Ammon's horn (tissue), 1 donor: Measurements from ENCODE around the gene LAMC1.
"Not testable (repeated sequence)": the region's sequence is repeated elsewhere in the genome, so short reads cannot be mapped to it uniquely, and the experiment has no call there.

Experiments
- DNase-seq: peaks from one replicate; pipeline ENCODE4 v3.0.0-alpha.2; 2016; ENCODE audit warnings: low spot score

Gene LAMC1

DNA sequence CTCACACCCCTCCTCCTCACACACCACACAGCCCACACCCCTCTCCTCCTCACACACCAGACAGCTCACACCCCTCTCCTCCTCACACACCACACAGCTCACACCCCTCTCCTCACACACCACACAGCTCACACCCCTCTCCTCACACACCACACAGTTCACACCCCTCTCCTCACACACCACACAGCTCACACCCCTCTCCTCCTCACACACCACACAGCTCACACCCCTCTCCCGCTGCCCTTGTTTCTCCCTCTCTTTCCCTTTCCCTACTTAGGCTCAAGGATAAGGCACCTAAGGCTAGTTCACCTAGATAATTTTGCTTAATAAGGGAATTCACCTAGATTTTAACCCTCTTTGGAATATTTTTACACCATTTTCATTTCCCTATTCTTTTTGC is 126.8 kb downstream of the LAMC1 start:
- DNase-seq = not testable (repeated sequence)

DNA sequence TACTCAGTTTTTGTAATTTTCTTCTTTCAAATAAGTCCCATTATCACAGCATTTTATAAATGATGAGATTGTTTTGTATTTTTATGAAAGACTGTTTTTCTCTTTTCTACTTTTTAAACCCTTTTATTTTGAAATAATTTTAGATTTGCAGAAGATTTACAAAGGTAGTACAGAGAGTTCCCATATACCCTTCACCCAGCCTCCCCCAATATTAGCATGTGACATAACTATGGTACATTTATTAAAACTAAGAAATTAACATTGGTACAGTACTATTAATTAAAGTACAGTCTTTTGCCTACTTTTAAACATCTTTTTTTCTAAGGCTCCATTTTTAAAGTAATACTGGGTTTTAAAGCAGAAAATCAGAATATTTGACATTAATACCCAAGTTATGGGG is 127.2 kb downstream of the LAMC1 start:
- DNase-seq = no peak

DNA sequence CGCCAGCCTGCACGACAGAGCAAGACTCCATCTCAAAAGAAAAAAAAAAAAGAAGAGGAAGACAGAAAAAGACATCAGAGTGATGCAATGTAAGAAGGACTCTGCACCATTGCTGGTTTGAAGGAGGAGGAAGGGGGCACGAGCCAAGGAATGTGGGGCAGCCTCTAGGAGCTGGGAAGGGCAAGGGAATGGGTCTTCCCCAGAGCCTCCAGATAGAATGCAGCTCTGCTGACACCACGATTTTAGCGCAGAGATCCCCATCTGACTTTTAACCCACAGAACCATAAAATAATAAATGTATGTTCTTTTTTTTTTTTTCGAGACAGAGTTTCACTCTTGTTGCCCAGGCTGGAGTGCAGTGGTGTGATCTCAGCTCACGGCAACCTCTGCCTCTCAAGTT is 129.0 kb downstream of the LAMC1 start:
- no peak for DNase-seq

DNA sequence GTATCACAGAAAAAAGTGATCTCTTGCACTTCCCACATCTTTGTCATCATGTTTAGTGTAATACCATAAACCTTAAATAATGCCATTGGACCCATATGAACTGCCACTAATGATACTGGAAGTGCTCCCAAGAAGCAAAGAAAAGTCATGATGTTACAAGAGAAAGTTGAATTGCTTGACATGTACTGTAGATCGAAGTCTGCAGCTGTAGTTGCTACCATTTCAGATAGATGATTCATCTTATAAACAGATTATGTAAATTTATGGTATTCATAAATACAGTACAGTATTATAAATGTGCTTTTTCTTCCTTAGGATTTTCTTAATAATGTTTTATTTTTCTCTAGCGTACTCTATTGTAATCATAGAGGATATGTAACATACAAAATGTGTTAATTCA is 132.7 kb downstream of the LAMC1 start:
- DNase-seq = no peak

DNA sequence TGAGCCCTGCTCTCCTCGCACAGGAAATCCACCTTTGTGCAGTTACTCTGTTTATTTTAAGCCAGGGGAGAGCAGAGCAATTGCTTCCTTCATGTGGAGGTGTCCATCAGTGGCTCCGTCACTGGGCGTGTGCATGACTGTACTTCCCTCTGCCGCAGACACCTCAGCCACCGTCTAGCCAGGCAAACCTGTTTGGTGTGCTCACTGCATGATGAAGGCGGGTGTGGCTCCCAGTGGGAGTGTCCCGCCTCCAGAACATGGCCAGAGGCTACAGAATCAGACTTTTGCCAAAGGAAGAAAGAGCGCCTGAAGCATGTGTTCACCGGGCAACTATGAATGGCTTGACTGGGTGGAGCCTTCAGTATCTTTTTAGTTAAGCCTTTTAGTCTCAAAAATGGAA is 136.7 kb downstream of the LAMC1 start:
- DNase-seq = no peak

DNA sequence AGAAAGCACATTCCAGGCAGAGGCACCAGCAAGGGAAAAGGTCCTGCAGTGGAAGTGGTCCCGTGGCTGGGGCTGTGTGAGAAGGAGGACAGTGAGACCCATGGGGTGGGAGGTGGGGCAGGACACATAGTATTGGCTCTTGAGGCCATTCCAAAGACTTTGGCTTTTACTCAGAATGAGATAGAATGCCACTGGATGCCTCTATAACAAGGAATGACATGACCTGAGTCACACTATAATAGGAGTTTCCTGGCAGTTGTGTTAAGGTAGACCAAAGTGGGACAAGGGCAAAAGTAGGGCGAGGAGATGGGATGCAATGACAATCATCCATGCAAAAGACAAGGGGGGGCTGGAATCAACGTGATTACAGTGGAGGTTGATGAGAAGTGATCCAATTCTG is 138.2 kb downstream of the LAMC1 start:
- DNase-seq = no peak

DNA sequence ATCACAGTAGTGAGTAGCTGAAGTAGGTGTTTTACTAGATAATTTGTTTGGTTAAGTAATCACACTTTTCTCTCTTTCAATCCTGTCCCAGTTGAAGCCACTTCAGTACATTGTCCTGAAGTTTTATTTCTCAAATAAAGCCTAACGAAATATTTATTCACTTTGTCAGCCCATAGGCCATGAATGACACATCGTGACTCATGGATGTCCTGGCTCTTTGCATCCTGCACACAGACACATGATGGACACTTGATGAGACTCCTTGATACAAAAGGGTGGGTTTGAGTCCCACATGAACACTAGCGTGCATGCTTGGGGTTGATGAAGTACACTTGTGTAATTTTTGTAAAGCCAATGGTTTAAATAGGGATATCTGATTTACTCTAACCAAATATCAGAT is 140.1 kb downstream of the LAMC1 start:
- DNase-seq = no peak

DNA sequence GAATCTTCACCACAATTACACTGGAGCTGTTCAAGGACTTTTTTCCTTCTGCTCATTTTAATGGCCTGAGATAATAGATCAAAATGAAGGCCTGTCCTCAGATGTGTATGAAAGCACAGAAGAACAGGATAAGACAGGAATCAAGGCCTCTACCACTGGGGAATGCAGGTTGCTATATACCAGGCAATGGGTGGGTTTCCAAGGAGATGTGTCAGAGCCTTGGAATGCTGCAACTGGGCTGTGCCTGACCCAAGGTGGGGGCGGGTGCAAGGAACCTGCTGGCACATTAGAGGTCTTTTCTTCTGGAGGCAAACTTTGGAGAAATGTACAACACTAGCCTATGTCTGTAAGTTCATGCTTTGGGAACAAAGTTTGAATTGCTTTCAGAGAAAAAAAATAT is 141.1 kb downstream of the LAMC1 start:
- DNase-seq = no peak

DNA sequence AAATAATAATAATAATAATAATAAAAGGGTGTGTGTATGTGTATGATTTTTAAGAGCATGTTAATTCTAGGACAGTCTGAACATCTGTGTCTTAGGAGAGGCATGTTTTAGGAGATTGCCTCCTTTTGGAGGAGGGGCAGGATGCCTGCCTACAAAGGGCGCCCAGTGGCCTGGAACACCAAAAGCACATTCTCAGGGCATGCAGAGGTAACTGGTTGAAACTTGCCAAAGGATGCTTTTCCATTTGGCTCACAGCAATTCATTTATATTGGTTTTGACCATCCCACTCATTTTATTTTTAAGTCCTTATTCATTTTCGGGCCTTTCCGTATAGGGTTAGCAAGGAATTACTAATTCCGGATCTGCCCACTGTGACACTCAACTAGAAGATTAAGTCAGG is 141.7 kb downstream of the LAMC1 start:
- DNase-seq = no peak

DNA sequence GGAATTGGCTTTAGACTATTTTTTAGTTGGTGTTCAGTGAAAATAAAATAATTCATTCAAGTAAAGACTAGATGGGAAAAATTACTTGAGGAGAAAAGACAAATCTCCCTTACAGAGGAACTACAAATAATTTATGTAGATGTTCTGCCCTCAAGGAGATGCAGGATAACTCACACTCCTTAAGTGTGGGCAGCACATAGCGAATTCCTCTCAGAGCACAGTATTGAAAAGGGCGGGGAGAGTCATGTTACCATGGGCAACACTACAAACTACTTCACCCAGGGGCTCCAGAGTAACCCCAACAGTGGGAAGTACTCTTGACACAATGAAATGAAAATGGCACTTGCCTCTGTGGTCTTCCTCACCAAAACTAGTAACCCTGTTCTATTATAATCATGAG is 142.2 kb downstream of the LAMC1 start:
- no peak for DNase-seq

DNA sequence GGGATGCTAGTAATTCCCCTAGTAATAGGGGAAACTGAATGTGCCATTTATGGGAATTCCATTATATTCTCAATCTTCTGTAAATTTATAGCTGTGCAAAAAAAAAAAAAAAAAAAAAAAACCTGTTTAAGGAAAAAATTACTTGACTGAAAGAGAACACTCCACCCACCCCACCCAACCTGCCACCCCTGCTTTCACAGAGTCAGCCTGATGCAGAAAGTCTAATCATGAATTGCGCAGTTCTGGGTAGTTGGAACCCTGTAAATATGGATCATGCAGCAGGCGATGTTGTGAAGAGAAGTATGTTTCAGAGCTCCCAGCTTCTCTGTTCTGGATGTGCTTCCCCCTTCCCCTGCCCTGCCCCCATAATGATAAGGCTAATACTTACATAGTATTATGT is 143.2 kb downstream of the LAMC1 start:
- no peak for DNase-seq

DNA sequence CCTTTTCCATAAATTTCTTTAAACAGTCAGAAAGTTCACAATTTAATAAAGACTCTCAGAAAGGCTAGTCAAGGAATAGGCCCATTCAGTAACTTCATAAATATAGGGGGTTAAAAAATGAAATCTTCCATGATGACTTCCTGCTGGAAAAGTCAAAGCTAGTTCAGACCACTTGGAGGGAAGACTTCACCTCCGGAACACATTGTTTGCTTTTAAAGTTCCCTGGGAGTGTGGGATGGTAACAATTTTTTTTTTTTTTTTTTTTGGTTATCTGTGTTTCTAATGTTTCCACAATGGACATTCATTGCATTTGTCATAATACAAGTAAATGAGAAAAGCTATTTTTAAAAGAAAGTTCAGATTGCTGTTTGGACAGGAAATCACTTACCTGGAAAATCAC is 144.5 kb downstream of the LAMC1 start:
- no peak for DNase-seq

DNA sequence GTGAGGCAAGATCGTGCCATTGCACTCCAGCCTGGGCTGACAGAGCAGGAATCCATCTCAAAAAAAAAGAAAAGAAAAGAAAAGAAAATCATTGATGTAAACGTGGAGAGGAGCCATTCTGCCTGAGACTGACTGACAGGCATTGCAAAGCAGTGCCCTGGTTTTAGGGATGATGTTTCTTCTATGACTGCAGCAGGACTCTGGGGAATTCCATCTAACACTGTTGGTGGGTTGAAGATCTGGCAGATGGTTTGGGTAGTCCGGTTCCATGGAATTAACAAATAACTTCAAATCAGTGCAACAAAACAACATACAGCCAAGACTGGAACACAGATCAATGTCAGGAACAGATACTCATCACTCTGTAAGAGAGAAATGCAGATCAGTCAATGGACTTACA is 145.1 kb downstream of the LAMC1 start:
- DNase-seq = no peak

DNA sequence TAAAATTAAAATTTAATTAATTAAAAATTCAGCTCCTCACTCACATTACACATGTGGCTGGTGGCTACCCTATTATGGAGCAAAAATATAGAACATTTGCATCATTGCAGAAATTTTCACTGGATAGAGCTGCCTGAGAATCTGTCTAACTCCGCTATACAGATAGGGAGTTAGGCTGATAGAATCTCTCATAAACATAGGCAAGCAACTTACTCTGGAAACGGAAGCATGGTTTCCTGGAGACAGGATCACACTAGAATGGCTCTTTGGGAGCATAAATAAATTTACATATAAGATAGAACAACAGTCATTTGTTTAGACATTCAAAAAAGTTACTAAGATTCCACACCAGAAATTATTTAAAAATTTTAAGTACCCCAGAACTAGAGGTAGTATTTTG is 150.6 kb downstream of the LAMC1 start:
- no peak for DNase-seq

DNA sequence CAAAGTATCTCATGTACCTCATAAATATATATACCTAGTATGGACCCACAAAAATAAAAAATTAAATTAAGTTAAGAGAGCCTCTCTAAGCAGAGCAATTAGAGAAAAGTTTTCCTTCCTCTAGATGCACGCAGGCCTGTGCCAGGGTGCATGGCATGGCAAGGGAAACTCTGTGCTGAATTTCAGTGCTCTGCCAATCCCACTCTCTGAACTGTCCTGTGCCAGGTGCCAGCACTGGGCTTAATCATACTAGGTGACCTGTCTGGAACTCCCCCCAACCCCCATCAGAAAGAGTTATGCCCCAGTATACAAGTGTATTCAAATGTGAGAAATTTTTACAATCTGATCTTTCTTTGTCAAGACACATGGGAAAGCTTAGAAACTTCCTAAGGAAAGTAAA is 152.4 kb downstream of the LAMC1 start:
- DNase-seq = no peak

DNA sequence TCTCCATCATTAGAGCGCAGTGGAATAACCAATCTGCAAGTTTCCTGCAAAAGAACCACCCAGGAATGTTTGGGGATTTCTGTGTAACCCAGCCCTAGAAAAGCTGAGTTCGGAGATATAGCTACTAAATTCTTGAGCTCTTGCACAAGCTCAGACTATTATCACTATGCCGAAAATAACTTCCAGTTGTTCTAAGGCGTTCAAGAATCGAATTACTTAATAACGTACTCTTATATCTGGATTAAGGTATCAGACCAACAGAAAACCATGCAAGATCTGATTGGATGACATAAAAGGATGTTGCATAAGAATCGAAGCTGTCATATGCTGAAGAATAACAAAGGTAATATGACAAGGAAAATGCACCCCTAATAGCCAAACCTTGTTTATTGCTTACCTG is 155.3 kb downstream of the LAMC1 start:
- no peak for DNase-seq

DNA sequence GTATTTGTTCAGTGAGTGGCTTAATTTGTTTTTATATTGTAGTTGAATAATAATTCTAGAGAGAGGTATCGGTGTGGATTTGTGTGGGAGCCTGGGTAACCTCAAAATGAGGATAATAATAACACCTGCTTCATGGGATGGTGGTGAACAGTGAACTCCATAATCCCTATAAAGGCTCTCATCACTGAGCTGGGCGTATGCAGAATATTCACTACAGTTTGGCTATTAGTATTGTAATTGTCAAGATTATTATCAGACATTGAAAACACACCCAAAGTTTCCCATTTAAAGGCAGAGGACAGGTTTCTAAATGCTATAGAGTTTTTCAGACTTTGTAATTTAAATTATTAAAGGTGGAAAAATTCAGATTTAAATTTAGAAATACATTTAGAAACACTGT is 155.8 kb downstream of the LAMC1 start:
- no peak for DNase-seq

DNA sequence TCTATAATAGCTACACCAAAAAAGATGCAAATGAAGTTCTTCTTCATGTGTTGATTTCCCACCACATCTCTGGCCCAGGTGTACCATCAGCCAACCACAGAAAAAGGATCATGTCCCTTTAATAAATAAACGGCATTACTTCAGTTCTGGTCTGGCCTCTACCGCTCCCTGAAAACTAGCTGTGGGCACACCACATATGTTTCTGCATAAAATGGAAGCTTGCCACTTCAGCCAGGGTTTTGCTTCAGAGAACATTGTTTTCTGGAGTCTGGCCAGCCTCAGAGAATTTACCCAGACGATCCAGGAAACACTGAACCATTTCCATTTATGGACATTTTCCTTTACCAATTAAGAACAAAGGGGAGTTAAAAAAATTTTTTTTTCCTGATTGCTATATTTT is 157.0 kb downstream of the LAMC1 start:
- peak; percentile 8 for DNase-seq

DNA sequence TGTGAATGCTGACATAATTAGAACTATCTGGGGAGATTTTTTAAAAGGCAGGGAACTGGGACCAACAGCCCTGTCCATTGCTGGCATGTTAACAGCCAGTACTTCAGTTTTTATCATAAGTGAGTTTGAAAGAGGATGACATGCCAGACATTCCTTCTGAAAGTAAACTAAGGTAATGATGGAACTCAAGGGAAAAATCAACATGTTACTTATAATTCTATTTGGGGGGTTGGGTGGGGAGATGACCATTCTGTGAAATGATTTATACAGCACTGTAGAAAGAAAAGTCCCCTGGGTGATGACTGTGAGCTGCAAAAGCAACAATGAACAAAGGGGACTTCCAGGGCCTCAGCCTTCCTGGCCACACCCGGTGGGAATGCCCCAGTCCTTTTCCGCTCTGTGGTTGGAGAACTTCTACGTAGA is 157.4 kb downstream of the LAMC1 start:
- no peak for DNase-seq

DNA sequence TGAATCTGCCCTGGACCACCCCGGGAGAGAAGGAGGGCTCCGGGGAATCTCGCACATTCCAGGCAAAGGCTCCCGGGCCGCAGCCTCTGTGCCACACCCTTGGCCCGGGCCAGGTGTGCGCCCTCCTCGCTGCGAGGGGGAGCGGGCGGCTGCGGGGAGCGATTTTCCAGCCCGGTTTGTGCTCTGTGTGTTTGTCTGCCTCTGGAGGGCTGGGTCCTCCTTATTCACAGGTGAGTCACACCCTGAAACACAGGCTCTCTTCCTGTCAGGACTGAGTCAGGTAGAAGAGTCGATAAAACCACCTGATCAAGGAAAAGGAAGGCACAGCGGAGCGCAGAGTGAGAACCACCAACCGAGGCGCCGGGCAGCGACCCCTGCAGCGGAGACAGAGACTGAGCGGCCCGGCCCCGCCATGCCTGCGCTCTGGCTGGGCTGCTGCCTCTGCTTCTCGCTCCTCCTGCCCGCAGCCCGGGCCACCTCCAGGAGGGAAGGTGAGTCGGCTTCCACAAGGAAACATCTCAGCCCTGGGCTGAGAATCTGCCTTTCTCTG is 162.8 kb downstream of the LAMC1 start, which contains the start of gene LAMC2:
TSS of gene LAMC2 (plus strand) at position 324 of the 550 bp plus-strand sequence. CDS start at position 413, 89 bp downstream.
- DNase-seq = no peak

DNA sequence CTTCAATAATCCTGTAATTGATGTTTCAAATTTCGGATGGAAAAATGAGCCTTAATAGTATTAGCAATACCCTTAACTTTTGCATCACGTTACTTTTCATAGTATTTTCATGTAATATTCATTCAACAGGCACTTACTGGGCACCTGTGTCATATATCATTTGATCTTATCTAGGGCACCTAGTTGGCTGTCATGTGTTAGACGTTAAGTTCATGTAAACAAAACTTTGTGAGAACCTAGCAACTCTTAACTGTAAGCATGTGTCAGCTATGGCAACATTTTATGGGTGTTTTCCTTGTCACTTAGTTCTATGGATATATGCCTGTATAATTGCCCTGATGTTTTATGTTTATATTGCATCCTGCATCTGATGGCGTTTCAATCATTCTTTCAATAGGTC is 163.6 kb downstream of the LAMC1 start:
- DNase-seq = no peak

DNA sequence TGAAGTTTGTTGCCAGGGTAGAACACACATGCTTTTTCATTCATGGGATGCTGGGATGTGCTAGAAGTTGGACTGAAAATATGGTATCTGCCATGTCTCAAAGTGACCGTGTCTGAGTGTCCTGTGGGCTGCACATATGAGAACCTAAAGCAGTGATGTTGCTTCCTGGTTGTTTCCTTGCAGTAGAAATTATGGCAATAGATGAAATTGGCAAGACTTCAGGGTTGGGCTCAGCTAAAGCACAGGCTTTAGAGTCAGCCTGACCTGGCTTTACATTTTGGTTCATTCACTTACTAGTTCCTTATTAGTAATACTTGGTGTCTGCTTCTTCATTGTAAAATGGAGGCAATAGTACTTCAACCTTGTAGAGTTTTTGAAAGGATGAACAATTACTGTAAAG is 165.0 kb downstream of the LAMC1 start:
- DNase-seq = no peak

DNA sequence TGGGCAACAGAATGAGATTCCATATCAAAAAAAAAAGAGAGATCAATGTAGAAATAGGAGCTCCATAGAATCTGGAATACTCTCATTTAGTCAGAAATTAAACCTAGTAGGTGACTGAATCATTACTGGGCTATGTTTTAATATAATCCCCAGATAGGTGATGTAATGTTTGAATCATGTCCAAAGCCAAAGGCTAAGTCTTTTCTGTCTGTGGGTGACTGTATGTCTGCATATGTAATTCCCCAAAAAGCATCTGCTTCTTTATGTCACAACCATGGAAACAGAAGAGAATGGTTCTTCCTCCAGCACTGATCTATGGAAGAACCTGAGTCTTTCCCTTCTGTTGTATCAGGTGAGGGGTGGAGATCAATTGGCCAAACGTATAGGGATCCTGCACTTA is 168.6 kb downstream of the LAMC1 start:
- DNase-seq = no peak

DNA sequence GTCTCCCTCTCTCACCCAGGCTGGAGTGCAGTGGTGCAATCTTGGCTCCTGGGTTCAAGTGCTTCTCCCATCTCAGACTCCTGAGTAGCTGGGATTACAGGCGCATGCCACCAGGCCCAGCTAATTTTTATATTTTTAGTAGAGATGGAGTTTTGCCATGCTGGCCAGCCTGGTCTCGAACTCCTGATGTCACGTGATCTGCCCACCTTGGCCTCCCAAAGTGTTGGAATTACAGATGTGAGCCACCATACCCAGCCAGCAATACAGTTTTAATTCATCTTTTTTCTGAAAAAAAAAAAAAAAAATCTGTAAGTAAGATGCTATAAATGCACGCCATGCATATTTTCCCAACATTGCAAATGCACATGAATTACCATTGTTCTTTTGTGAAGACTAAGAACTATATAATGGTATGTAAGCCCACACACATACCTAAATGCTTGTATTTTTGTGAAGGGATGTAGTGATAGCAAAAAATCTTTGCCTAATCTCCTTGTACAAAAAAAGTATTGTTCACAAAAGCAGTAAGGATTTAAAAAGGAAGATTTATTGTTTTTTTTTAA is 170.8 kb downstream of the LAMC1 start:
- DNase-seq = no peak
